Fibroblast of skin of scalp (primary cell): ENCODE measurements around the gene DNAJB9.

Experiments used
- DNase-seq: peaks from one replicate; pipeline ENCODE4 v3.0.0-alpha.2; 2013

The DNAJB9 gene

GRCh38 chr7:108605559-108606201, 36.0 kb downstream of the DNAJB9 start:
- no peak for DNase-seq

GRCh38 chr7:108609643-108610042, 40.0 kb downstream of the DNAJB9 start:
- DNase-seq = no peak

- DNase-seq = no peak
Observed at GRCh38 chr7:108611268-108611667, 41.6 kb downstream of the DNAJB9 start.

- DNase-seq = peak; percentile 48
Observed at GRCh38 chr7:108613147-108613948, 43.7 kb downstream of the DNAJB9 start.

- no peak for DNase-seq
Observed at GRCh38 chr7:108613949-108614381, 44.3 kb downstream of the DNAJB9 start.

- DNase-seq = no peak
Observed at GRCh38 chr7:108614896-108615295, 45.2 kb downstream of the DNAJB9 start.

- no peak for DNase-seq
Observed at GRCh38 chr7:108618056-108618455, 48.4 kb downstream of the DNAJB9 start.

- DNase-seq = no peak
Observed at GRCh38 chr7:108623220-108623619, 53.5 kb downstream of the DNAJB9 start.
